K562 (cell line): ENCODE results near the gene TCIRG1. TPM values are rescaled to one million over a fixed set of nuclear protein-coding genes. Genes with fewer than 3 reads are reported as not detected.

ENCODE experiments used
- AFF1 ChIP-seq, 2 experiments: fragments of 450-650 bp; IDR thresholded peaks; 2 replicates each; pipeline ENCODE4 v1.6.1; 2018; ENCODE audit warnings: mild to moderate bottlenecking in 2 of 2, low read depth in 1 of 2; ENCODE audit not compliant: partially characterized antibody in 2 of 2
- AFF4 ChIP-seq: sonication (generic); formaldehyde crosslinking; IDR thresholded peaks from 2 replicates; pipeline ENCODE4 v1.8.0; 2023; ENCODE audit warnings: mild to moderate bottlenecking, missing genetic modification reagents
- CREB3 ChIP-seq: fragments of 450-650 bp; conservative IDR thresholded peaks from 2 replicates; pipeline ENCODE4 v1.6.1; 2016; ENCODE audit warnings: missing genetic modification characterization, low read depth, mild to moderate bottlenecking, missing compliant biosample characterization, moderate library complexity
- HDAC2 ChIP-seq: fragments of 450-650 bp; IDR thresholded peaks from 2 replicates; pipeline ENCODE4 v1.6.1; 2016; ENCODE audit warnings: mild to moderate bottlenecking
- MCM3 ChIP-seq: fragments of 450-650 bp; IDR thresholded peaks from 2 replicates; pipeline ENCODE4 v1.6.1; 2016
- NR3C1 ChIP-seq: sonication (generic); formaldehyde crosslinking; IDR thresholded peaks from 2 replicates; pipeline ENCODE4 v1.8.1; 2022; ENCODE audit warnings: missing genetic modification reagents
- PHB ChIP-seq: fragments of 250-450 bp; sonication (Bioruptor Pico); IDR thresholded peaks from 2 replicates; pipeline ENCODE4 v1.5.0; 2021
- SMARCE1 ChIP-seq: fragments of 450-650 bp; IDR thresholded peaks from 2 replicates; pipeline ENCODE4 v1.7.1; 2016; ENCODE audit warnings: mild to moderate bottlenecking
- TBP ChIP-seq: optimal IDR thresholded peaks from 2 replicates; pipeline ENCODE3; 2011; ENCODE audit warnings: low read depth, low read length, improper control_type of control experiment
- UBTF ChIP-seq, 2 experiments: IDR thresholded peaks; 2 replicates each; pipeline ENCODE4 v1.6.1; 2012; ENCODE audit warnings: improper control_type of control experiment in 2 of 2, low read depth in 2 of 2, low read length in 2 of 2, borderline replicate concordance in 1 of 2
- polyA plus RNA-seq, 8 experiments: library from polyadenylated mRNA; depleted of rRNA in 4 of 8; stranded (reverse) in 5 of 8; unstranded in 3 of 8; fragments of >200 nt; fragmentation: Nextera tagmentation in 2 of 8; fragmentation: Illumina TruSeq in 1 of 8; extraction: Ambion mirVana in 2 of 8; extraction: Trizol in 1 of 8; gene quantifications; 2 replicates each; pipeline versions ENCODE4 v1.2.1 to v1.2.3, GENCODE V29; 2011 to 2014; ENCODE audit warnings: inconsistent platforms in 1 of 8, missing spikeins in 1 of 8
- total RNA-seq, 7 experiments: library from RNA; depleted of rRNA in 6 of 7; stranded (reverse); fragments of >200 nt in 6 of 7; fragmentation: Illumina TruSeq in 2 of 7; extraction: Trizol in 2 of 7; gene quantifications; 2 replicates each; pipeline versions ENCODE4 v1.2.1 to v1.2.3, GENCODE V29; 2011 to 2021; ENCODE audit warnings: low replicate concordance in 1 of 7

The TCIRG1 gene
- total and polyA plus RNA-seq, 9 of the 15 experiments (the other 6 are each of a cell fraction or from before 2014, with no cell fraction given), result 0.49 to 143 (median 24.4) TPM

GRCh38 chr11:68010090-68011041 is 28.5 kb upstream of the TCIRG1 start, which contains the start of gene ALDH3B1 (continued):
- no peak for TF ChIP-seq AFF1 (IDR thresholded peaks at IDR 0.05; ENCODE audit: low read depth in 1 of 2, partially characterized antibody in 2 of 2)
- no peak for TF ChIP-seq PHB (CRISPR knock-in tag)
- TF ChIP-seq NR3C1, result no peak
- TF ChIP-seq TBP, result no peak
- no peak for TF ChIP-seq SMARCE1
- TF ChIP-seq AFF4 (CRISPR knock-in tag), result no peak
- TF ChIP-seq MCM3, result no peak
- TF ChIP-seq UBTF (IDR thresholded peaks at IDR 0.05; ENCODE audit: borderline replicate concordance in 1 of 2, low read depth in 2 of 2, low read length in 2 of 2), result no peak
- no peak for TF ChIP-seq CREB3 (tag)
- TF ChIP-seq HDAC2, result no peak
